Heart left ventricle (tissue), 13 donors: ENCODE measurements around the gene RNGTT.

Experiments used
- POLR2A ChIP-seq, 2 donors: fragments of 450-650 bp; IDR thresholded peaks; one replicate each; pipeline ENCODE4 v1.6.1; 2017; ENCODE audit warnings: antibody characterized with exemption in 2 of 2, mild to moderate bottlenecking in 2 of 2, moderate library complexity in 2 of 2
- TF ChIP-seq, protein P1 (sequence below), 12 donors: fragments of 200-600 bp; sonication (generic) in 4 of 12; IDR thresholded peaks; one replicate each; pipeline versions ENCODE4 v1.5.0 to v1.8.0; 2018 to 2022; ENCODE audit warnings: antibody characterized with exemption in 12 of 12, mild to moderate bottlenecking in 5 of 12
- donor health status: ischemic (EF 13 %, LVEDD 7.1; RV severe dilation, severe dysfunction).
- donor health status: DM: no; HTN: yes; CAD: no.
- donor health status: DM: no; HTN: no; CAD: no.
- donor health status: ischemic (EF 25% LVEDD 6.9; RV normal size, moderate dysfunction).
- donor health status: ischemic (EF 25% LVEDD 5.7; RV mildly dilated, moderate dysfunction).
- donor health status: ischemic (EF 35%, LVEDD 5.7; RV mildly dilated, moderate dysfunction).
- donor health status: nonischemic (EF 11% LVEDD 7.7; RV severe dilation, severe dysfunction).
- donor health status: DM: yes; HTN: yes; CAD: no.
- donor health status: PGD.
- donor health status: ischemic (EF 29% LVEDD 5.4; RV normal size, mild dysfunction).
- donor health status: nonischemic (EF 23%, LVEDD 6.1; RV moderate dilation, normal function).

- TF ChIP-seq, protein P1, sequence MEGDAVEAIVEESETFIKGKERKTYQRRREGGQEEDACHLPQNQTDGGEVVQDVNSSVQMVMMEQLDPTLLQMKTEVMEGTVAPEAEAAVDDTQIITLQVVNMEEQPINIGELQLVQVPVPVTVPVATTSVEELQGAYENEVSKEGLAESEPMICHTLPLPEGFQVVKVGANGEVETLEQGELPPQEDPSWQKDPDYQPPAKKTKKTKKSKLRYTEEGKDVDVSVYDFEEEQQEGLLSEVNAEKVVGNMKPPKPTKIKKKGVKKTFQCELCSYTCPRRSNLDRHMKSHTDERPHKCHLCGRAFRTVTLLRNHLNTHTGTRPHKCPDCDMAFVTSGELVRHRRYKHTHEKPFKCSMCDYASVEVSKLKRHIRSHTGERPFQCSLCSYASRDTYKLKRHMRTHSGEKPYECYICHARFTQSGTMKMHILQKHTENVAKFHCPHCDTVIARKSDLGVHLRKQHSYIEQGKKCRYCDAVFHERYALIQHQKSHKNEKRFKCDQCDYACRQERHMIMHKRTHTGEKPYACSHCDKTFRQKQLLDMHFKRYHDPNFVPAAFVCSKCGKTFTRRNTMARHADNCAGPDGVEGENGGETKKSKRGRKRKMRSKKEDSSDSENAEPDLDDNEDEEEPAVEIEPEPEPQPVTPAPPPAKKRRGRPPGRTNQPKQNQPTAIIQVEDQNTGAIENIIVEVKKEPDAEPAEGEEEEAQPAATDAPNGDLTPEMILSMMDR (IDR thresholded peaks at IDR 0.05), result no peak
- TF ChIP-seq POLR2A (IDR thresholded peaks at IDR 0.05), result no peak
Measured at GRCh38 chr6:88662163-88662580, 301.2 kb downstream of the RNGTT start.
